ENCODE data around the gene PLCL2. TPM values are rescaled to one million over a fixed set of nuclear protein-coding genes. Genes with fewer than 3 reads are reported as not detected.
"Not testable (repeated sequence)": the region's sequence is repeated elsewhere in the genome, so short reads cannot be mapped to it uniquely, and the experiment has no call there.

The PLCL2 gene
- total RNA-seq, 1 donor from 2014 or later = 26.1 TPM

GRCh38 chr3:16960125-16960524 is 75.4 kb downstream of the PLCL2 start:
- DNase-seq (ENCODE audit: low spot score) = no peak

- DNase-seq (ENCODE audit: low spot score) = no peak
Measured at GRCh38 chr3:16961621-16962205, 77.0 kb downstream of the PLCL2 start.

- no peak for DNase-seq (ENCODE audit: low spot score)
Measured at GRCh38 chr3:16975083-16975482, 90.3 kb downstream of the PLCL2 start.

- DNase-seq (ENCODE audit: low spot score) = no peak
Measured at GRCh38 chr3:16978234-16978920, 93.6 kb downstream of the PLCL2 start.

GRCh38 chr3:16978921-16979271 is 94.1 kb downstream of the PLCL2 start:
- DNase-seq (ENCODE audit: low spot score) = no peak

- not testable (repeated sequence) for DNase-seq (ENCODE audit: low spot score)
Measured at GRCh38 chr3:16979769-16980515, 95.2 kb downstream of the PLCL2 start.

GRCh38 chr3:16980526-16980925 is 95.8 kb downstream of the PLCL2 start:
- not testable (repeated sequence) for DNase-seq (ENCODE audit: low spot score)

GRCh38 chr3:16982460-16982859 is 97.7 kb downstream of the PLCL2 start:
- no peak for DNase-seq (ENCODE audit: low spot score)

GRCh38 chr3:16985608-16986007 is 100.9 kb downstream of the PLCL2 start:
- DNase-seq (ENCODE audit: low spot score) = no peak

- DNase-seq (ENCODE audit: low spot score) = no peak
Measured at GRCh38 chr3:16987141-16987540, 102.4 kb downstream of the PLCL2 start.

GRCh38 chr3:16990163-16990562 is 105.4 kb downstream of the PLCL2 start:
- DNase-seq (ENCODE audit: low spot score) = no peak

GRCh38 chr3:16992198-16992597 is 107.4 kb downstream of the PLCL2 start:
- DNase-seq (ENCODE audit: low spot score) = no peak

GRCh38 chr3:16993227-16993626 is 108.5 kb downstream of the PLCL2 start:
- no peak for DNase-seq (ENCODE audit: low spot score)

GRCh38 chr3:16994854-16995525 is 110.2 kb downstream of the PLCL2 start:
- DNase-seq (ENCODE audit: low spot score) = no peak

GRCh38 chr3:16995601-16996000 is 110.8 kb downstream of the PLCL2 start:
- no peak for DNase-seq (ENCODE audit: low spot score)

- no peak for DNase-seq (ENCODE audit: low spot score)
Measured at GRCh38 chr3:16998236-16998923, 113.6 kb downstream of the PLCL2 start.

GRCh38 chr3:16999161-16999560 is 114.4 kb downstream of the PLCL2 start:
- no peak for DNase-seq (ENCODE audit: low spot score)

- no peak for DNase-seq (ENCODE audit: low spot score)
Measured at GRCh38 chr3:16999871-17000270, 115.1 kb downstream of the PLCL2 start.

GRCh38 chr3:17003457-17003856 is 118.7 kb downstream of the PLCL2 start:
- no peak for DNase-seq (ENCODE audit: low spot score)

GRCh38 chr3:17006132-17006852 is 121.5 kb downstream of the PLCL2 start:
- no peak for DNase-seq (ENCODE audit: low spot score)

GRCh38 chr3:17007284-17007683 is 122.5 kb downstream of the PLCL2 start:
- DNase-seq (ENCODE audit: low spot score) = no peak

All from mucosa of gallbladder (tissue), 1 donor.